COLO829 (cell line): ENCODE measurements around the gene ZBTB38.
A peak's percentile ranks its signal among the peaks of the same experiment; 100 is the strongest.

ENCODE experiments used
- DNase-seq: peaks from one replicate; pipeline ENCODE4 v3.0.0; 2012; ENCODE audit warnings: low spot score

ZBTB38 gene

GRCh38 chr3:141368925-141369794 is 856 bp downstream of the ZBTB38 start:
- DNase-seq: no peak

- peak; percentile 84 for DNase-seq
These were observed 1.8 kb downstream of the ZBTB38 start for GRCh38 chr3:141370065-141370533.

GRCh38 chr3:141371882-141372281 is 3.6 kb downstream of the ZBTB38 start:
- DNase-seq: no peak

DNA sequence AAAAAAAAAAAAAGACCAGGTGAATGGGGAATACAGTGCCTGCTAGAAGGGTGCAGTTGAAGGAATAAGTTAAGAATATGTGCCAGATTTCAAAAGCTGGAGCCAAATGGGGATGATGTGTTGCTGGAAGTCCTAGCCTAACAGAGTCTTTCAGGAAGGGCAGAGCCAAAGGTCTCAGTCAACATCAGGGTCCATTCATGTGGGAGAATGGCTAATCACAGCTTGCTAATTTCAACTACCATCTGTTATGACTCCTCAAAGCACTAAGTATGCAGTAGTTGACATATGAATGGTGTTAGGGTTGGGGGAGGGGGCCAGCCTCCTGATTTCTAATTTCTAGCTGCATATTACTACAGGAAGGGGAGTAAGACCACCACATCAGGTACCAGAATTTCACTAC is 4.4 kb downstream of the ZBTB38 start:
- no peak for DNase-seq

GRCh38 chr3:141373232-141373631 is 4.9 kb downstream of the ZBTB38 start:
- DNase-seq: no peak

GRCh38 chr3:141373768-141374526 is 5.6 kb downstream of the ZBTB38 start:
- no peak for DNase-seq

DNA sequence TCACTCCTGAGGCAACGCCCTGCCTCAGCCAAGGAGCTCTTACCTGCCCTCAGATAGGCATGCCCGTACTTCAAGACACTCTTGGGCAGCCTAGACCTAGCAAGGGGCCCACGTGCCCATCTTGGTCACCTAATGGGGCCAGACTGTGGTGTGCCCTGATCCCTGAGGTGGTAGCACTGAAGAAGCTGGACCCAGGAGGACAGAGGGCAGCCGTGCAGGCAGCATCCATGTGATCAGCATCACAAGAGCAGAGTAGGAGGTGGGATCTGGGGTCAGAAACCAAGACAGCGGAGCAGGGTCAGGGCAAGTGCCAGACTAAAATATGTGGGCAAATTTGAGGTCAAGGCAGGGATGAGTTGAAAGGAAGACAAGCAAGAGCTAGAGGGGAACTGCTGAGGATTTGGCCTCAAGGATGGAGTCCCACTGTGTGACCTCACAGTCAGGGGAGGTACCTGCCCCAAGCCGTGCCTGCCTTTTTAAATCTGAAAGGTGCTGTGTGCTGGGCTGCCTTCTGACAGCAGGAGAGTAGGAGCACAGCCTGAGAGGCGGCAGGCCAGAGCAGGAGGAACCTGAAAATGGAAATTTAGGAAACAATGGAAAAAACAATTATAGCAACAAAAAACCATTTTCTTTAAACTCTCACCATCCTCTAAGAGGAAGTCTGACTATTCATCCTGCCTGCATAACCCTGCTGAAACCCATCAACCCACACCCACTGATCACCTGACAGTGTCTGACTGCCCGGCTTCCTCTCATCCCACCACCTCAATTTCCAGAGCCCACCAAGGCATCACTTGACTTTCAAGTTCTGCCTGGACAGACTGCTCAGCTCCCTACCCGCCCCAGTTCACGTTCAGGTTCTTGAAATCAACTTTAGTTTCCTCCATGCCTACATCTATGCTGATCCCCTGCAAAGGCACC is 7.3 kb downstream of the ZBTB38 start:
- no peak for DNase-seq

- DNase-seq: no peak
These were observed 9.1 kb downstream of the ZBTB38 start for GRCh38 chr3:141377377-141377776.

- no peak for DNase-seq
These were observed 10.3 kb downstream of the ZBTB38 start for GRCh38 chr3:141378556-141378955.

DNA sequence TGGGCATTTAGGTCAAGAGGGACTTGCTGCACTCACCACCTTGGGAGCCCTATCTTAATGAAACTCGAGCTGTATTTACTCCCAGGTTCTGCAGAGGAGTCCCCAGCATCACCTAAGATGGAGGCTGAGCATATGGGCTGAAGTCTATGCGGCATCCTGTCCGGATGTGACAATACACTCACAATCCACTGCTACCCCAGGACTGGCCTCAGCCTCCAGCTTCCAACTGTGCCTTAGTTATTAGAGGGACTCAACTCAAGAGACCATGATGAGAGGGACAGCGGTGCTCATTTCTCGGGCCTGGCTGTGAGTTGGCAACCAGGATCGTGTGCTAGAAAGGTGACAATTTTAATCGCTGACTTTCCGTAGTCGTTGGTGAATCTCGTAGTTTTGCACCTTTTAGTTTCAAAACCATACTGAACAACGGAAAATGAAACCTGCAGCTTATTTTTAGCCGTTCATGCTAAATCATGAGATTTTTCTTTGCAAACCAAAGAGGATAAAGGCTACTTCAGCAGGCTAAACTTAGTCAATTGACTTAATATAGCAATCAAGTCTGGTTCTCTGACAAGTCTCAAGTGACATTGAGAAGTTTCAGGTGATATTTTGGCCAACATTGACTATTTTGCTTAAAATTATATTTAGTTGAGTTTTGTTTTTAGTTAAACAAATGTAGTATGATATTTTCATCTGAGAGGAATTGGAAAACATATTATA is 11.1 kb downstream of the ZBTB38 start:
- no peak for DNase-seq

DNA sequence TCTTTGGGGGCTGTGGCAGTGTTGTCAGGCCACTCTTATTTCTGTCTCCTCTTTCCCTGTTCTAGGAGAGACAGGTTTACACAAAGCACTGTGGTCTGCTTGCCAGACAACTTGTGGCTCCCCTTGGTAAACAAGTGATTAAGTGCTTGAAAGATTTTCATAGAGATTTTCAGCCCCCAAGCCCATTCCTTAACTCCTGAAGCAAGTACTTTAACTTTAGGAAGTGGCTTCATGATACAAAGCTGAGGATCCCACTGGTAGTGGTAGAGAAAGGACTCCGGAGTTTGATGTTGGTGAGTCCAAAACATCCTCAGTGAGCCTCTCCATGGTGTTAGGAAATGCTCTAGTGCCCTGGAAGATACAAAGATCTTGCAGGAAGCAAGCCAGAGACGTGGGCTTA is 12.0 kb downstream of the ZBTB38 start:
- no peak for DNase-seq

DNA sequence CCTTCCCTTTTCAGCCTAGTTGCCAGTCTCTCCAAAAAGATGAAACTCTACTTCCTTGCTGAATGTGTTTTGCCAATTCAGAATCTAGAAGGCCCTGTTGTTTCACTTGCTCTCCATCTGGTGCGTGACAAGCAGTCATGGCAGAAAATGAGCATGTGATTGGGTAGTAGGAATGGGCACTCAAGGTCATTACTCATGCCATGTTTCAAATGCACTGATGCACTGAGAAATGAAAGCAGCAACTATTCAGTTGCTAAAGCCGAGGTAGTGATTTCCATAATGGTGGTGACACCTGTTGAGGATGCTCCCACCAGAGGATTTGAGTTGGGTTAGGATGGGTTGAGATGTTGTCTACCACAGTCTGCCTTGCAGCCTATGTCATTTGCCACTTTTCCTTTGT is 12.7 kb downstream of the ZBTB38 start:
- no peak for DNase-seq

GRCh38 chr3:141382571-141382970 is 14.3 kb downstream of the ZBTB38 start:
- DNase-seq: no peak

DNA sequence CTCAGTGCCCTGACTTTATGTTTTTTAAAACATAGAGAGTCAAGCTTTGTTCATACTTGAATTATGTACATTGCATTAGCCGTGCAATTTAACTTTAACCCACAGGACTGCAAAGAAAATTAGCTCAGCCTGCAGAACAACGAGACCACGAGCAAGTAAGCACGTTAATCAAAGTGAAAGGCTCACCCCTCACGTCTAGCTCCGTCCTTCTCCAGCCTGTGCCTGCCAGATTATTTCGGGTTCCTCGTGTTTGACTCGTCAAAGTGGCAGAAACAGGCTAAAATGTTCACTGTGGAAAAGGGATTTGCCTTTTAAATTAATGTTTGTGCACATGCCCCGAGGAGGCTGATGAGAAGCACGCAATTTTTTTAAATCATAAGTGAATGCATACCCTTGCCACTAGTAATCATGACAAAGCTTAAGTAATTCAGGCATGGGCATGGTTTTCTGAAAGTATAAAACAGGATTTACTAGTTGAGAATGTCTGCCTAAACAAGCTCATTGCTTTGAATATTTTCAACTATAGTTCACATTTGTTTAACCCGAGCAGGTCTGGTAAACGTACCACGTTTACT is 15.3 kb downstream of the ZBTB38 start:
- no peak for DNase-seq

GRCh38 chr3:141384157-141384556 is 15.9 kb downstream of the ZBTB38 start:
- no peak for DNase-seq

DNA sequence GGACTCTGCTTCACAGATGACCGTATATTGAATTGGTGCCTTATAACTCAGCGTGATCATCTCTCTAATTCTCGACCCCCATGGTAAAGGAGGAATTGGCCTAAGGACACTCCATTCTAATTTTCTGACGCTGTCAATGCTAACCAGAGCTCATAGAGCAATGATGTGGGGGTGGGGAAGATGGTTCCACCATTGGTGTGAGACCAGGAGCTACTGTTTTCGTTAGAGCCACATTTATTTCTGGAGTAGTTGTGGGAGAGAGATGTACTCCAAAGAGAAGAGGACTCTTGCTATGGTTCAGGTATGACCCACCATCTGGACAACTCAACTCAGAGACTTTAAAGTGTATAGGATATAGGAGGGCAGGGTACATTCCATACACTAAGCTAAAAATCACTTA is 16.3 kb downstream of the ZBTB38 start:
- DNase-seq: no peak

GRCh38 chr3:141385406-141386125 is 17.3 kb downstream of the ZBTB38 start:
- DNase-seq: no peak

- DNase-seq: no peak
These were observed 17.8 kb downstream of the ZBTB38 start for GRCh38 chr3:141386126-141386488.

DNA sequence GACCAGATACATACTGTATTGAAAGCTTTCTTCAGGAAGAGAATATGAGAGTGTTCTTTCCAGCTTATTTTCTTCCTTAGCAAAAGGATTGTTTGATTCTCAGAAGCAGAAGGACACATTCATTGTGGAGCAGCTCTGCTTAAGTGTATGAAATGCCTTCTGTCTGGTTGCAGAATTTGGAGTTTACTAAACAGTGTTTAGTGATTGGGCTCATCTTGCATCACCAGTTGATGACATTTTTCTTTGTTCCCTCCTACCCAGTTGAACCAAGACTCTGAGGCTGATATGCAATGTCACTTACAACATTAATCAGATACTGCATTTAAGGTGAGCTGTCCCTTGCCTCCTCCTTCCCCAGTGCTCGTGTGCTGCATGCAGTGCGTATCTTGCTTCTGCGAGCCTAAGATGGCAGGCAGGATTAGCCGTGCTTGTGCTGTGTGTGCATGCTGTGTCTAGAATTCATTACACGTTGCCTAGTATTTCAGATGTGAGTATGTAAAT is 18.4 kb downstream of the ZBTB38 start:
- no peak for DNase-seq

- DNase-seq: no peak
These were observed 19.2 kb downstream of the ZBTB38 start for GRCh38 chr3:141387516-141387915.
